IMR-90 (cell line): ENCODE measurements around the gene PGBD5. TPM values are rescaled to one million over a fixed set of nuclear protein-coding genes. Genes with fewer than 3 reads are reported as not detected.

ENCODE experiments used
- ATAC-seq: fragments of 200-7000 bp; cut with Tn5 transposase; 2 replicates; pipeline ENCODE4 v1.9.1; 2020; ENCODE audit warnings: low read depth, mild to moderate bottlenecking, moderate library complexity
- BruUV-seq: library from RNA; stranded (reverse); fragments of 400-500 nt; replicated peaks from 2 replicates; lab custom pipeline; 2021; lab: Mats Ljungman, UMichigan
- CTCF ChIA-PET: fragments of 300-600 bp; formaldehyde crosslinking; extraction: SDS; loops from one replicate; lab custom pipeline; 2021; ENCODE audit warnings: antibody characterized with exemption; lab: Yijun Ruan, JAX
- POLR2A ChIA-PET: fragments of 300-600 bp; sonication (Branson Sonifier 250); formaldehyde crosslinking; loops from one replicate; lab custom pipeline; 2022; ENCODE audit warnings: antibody characterized with exemption; ENCODE audit not compliant: unreplicated experiment; lab: Charles Lee
- DNase-seq: peaks from one replicate; pipeline ENCODE4 v3.0.0; 2013
- H2AFZ ChIP-seq: replicated peaks from 2 replicates; pipeline ENCODE3; 2013; ENCODE audit warnings: low read length, mild to moderate bottlenecking; ENCODE audit not compliant: poor library complexity
- H2AK5ac ChIP-seq: 2 replicates; pipeline ENCODE4 v1.6.1; 2013; ENCODE audit warnings: low read depth, low read length, inconsistent platforms
- H2AK9ac ChIP-seq: replicated peaks from 2 replicates; pipeline ENCODE3; 2013; ENCODE audit warnings: mild to moderate bottlenecking, low read depth, low read length, moderate library complexity; ENCODE audit not compliant: poor library complexity
- H2BK120ac ChIP-seq: 2 replicates; pipeline ENCODE4 v1.6.1; 2013; ENCODE audit warnings: low read depth, low read length, inconsistent platforms
- H2BK15ac ChIP-seq: 3 replicates; pipeline ENCODE4 v1.6.1; 2013; ENCODE audit warnings: low read depth, low read length, inconsistent platforms
- H2BK20ac ChIP-seq: 2 replicates; pipeline ENCODE4 v1.6.1; 2013; ENCODE audit warnings: low read depth, mild to moderate bottlenecking, inconsistent platforms, low read length, moderate library complexity
- H2BK5ac ChIP-seq: 2 replicates; pipeline ENCODE4 v1.6.1; 2013; ENCODE audit warnings: mild to moderate bottlenecking, low read depth, low read length, inconsistent platforms; ENCODE audit not compliant: poor library complexity, severe bottlenecking
- H3K14ac ChIP-seq: replicated peaks from 2 replicates; pipeline ENCODE4 v1.6.1; 2013; ENCODE audit warnings: low read depth, low read length, inconsistent platforms
- H3K18ac ChIP-seq: 2 replicates; pipeline ENCODE4 v1.6.1; 2013; ENCODE audit warnings: low read depth, low read length, control low read depth
- H3K23ac ChIP-seq: 2 replicates; pipeline ENCODE4 v1.6.1; 2013; ENCODE audit warnings: low read depth, low read length, inconsistent platforms
- H3K27ac ChIP-seq: 2 replicates; pipeline ENCODE4 v1.5.1; 2013; ENCODE audit warnings: mild to moderate bottlenecking, control low read depth, low read length; ENCODE audit not compliant: insufficient read depth
- H3K27me3 ChIP-seq: 2 replicates; pipeline ENCODE4 v1.6.1; 2013; ENCODE audit warnings: low read length; ENCODE audit not compliant: control insufficient read depth, insufficient read depth
- H3K36me3 ChIP-seq: 2 replicates; pipeline ENCODE4 v1.6.1; 2013; ENCODE audit warnings: low read length, mixed read lengths; ENCODE audit not compliant: control insufficient read depth, insufficient read depth
- H3K4ac ChIP-seq: 2 replicates; pipeline ENCODE4 v1.6.1; 2013; ENCODE audit warnings: low read depth, low read length, inconsistent platforms
- H3K4me1 ChIP-seq: 2 replicates; pipeline ENCODE4 v1.6.1; 2013; ENCODE audit warnings: low read length, mixed read lengths; ENCODE audit not compliant: control insufficient read depth, insufficient read depth
- H3K4me2 ChIP-seq: 2 replicates; pipeline ENCODE4 v1.6.1; 2013; ENCODE audit warnings: low read depth, mild to moderate bottlenecking, control low read depth, low read length, moderate library complexity
- H3K4me3 ChIP-seq: 2 replicates; pipeline ENCODE4 v1.5.1; 2013; ENCODE audit warnings: low read depth, mild to moderate bottlenecking, control low read depth, low read length, moderate library complexity; ENCODE audit not compliant: insufficient read depth
- H3K56ac ChIP-seq: 2 replicates; pipeline ENCODE4 v1.6.1; 2013; ENCODE audit warnings: low read length, inconsistent platforms; ENCODE audit not compliant: insufficient read depth; ENCODE audit errors: extremely low read depth
- H3K79me1 ChIP-seq, 2 experiments: 2 replicates each; pipeline ENCODE4 v1.6.1; 2013; ENCODE audit warnings: low read length in 2 of 2, inconsistent platforms in 1 of 2, low read depth in 1 of 2
- H3K9ac ChIP-seq: 2 replicates; pipeline ENCODE4 v1.6.1; 2013; ENCODE audit warnings: low read depth, low read length, control low read depth
- H3K9me1 ChIP-seq: 2 replicates; pipeline ENCODE4 v1.6.1; 2013; ENCODE audit warnings: low read length, inconsistent platforms; ENCODE audit not compliant: insufficient read depth
- H3K9me3 ChIP-seq: 2 replicates; pipeline ENCODE4 v1.6.1; 2013; ENCODE audit warnings: low read length; ENCODE audit not compliant: control insufficient read depth, insufficient read depth
- H4K20me1 ChIP-seq: 2 replicates; pipeline ENCODE4 v1.6.1; 2013; ENCODE audit warnings: low read length, inconsistent platforms; ENCODE audit not compliant: insufficient read depth
- H4K5ac ChIP-seq: 2 replicates; pipeline ENCODE4 v1.6.1; 2013; ENCODE audit warnings: mild to moderate bottlenecking, low read depth, low read length, control low read depth
- H4K8ac ChIP-seq, 2 experiments: 2 replicates each; pipeline ENCODE4 v1.6.1; 2013; ENCODE audit warnings: low read depth in 2 of 2, low read length in 2 of 2, control low read depth in 1 of 2, inconsistent platforms in 1 of 2
- H4K91ac ChIP-seq: 2 replicates; pipeline ENCODE4 v1.6.1; 2013; ENCODE audit warnings: low read depth, low read length, inconsistent platforms; ENCODE audit not compliant: insufficient read depth
- CEBPB ChIP-seq: IDR thresholded peaks from 2 replicates; pipeline ENCODE4 v1.6.1; 2012; ENCODE audit warnings: low read depth, low read length, improper control_type of control experiment
- ELK1 ChIP-seq: fragments of 150-350 bp; IDR thresholded peaks from 2 replicates; pipeline ENCODE4 v1.6.1; 2016; ENCODE audit warnings: low read depth, mild to moderate bottlenecking, low read length, moderate library complexity, borderline replicate concordance
- FOS ChIP-seq: fragments of 150-350 bp; IDR thresholded peaks from 2 replicates; pipeline ENCODE4 v1.6.1; 2016; ENCODE audit warnings: low read depth, low read length
- MAFK ChIP-seq: IDR thresholded peaks from 2 replicates; pipeline ENCODE4 v1.6.1; 2012; ENCODE audit warnings: low read depth, low read length, improper control_type of control experiment
- MAZ ChIP-seq: IDR thresholded peaks from 2 replicates; pipeline ENCODE4 v1.6.1; 2012; ENCODE audit warnings: low read depth, mild to moderate bottlenecking, low read length, improper control_type of control experiment, moderate library complexity, borderline replicate concordance
- MXI1 ChIP-seq: IDR thresholded peaks from 2 replicates; pipeline ENCODE4 v1.6.1; 2012; ENCODE audit warnings: low read depth, mild to moderate bottlenecking, low read length, moderate library complexity, borderline replicate concordance
- NFE2L2 ChIP-seq: fragments of 150-350 bp; IDR thresholded peaks from 2 replicates; pipeline ENCODE4 v1.6.1; 2016; ENCODE audit warnings: low read depth, mild to moderate bottlenecking, low read length
- POLR2A ChIP-seq: IDR thresholded peaks from 2 replicates; pipeline ENCODE4 v1.6.1; 2012; ENCODE audit warnings: mild to moderate bottlenecking, low read depth, low read length
- RAD21 ChIP-seq: IDR thresholded peaks from 2 replicates; pipeline ENCODE4 v1.6.1; 2012; ENCODE audit warnings: low read length, improper control_type of control experiment
- RCOR1 ChIP-seq: IDR thresholded peaks from 2 replicates; pipeline ENCODE4 v1.6.1; 2012; ENCODE audit warnings: mild to moderate bottlenecking, low read length, improper control_type of control experiment; ENCODE audit not compliant: insufficient replicate concordance
- SMC3 ChIP-seq: fragments of 150-350 bp; IDR thresholded peaks from 2 replicates; pipeline ENCODE4 v1.6.1; 2016; ENCODE audit warnings: low read depth, mild to moderate bottlenecking, antibody characterized with exemption, low read length, moderate library complexity
- WGBS, 2 experiments: methylation state at CpG; one replicate each; pipeline versions ENCODE4 v1.1.5 to v1.1.7; 2013; ENCODE audit warnings: missing lambda C conversion rate in 2 of 2; ENCODE audit not compliant: insufficient read length in 1 of 2; ENCODE audit errors: extremely low coverage in 2 of 2; 5-methylcytosine and 5-hydroxymethylcytosine counted together
- dilution Hi-C: fragments of 300-500 bp; cut with HindIII; formaldehyde crosslinking; loops from one replicate; pipeline ENCODE4 v1.14.3; 2018; ENCODE audit warnings: low sequenced_read_pairs; ENCODE audit not compliant: unreplicated experiment
- in situ Hi-C: fragments of 300-500 bp; cut with MboI; formaldehyde crosslinking; loops from 3 replicates; pipeline ENCODE4 v1.14.3; 2019; ENCODE audit warnings: low sequenced_read_pairs, inconsistent platforms, mixed read lengths
- intact Hi-C: fragments of 100-400 bp; cut with micrococcal nuclease; formaldehyde crosslinking; loops from 2 replicates; pipeline ENCODE4 v1.10.0; 2022
- polyA plus RNA-seq, 3 experiments: library from polyadenylated mRNA; depleted of rRNA; stranded (reverse); fragments of >200 nt; gene quantifications; 2 replicates each; pipeline ENCODE4 v1.2.3, GENCODE V29; 2012; ENCODE audit warnings: low replicate concordance in 1 of 3
- total RNA-seq: library from RNA; depleted of rRNA; stranded (reverse); fragments of >200 nt; gene quantifications from 2 replicates; pipeline ENCODE4 v1.2.3, GENCODE V29; 2012
- TF ChIP-seq, protein P1 (sequence below): conservative IDR thresholded peaks from 2 replicates; pipeline ENCODE4 v1.5.1; 2012; ENCODE audit warnings: mild to moderate bottlenecking, low read depth, low read length, improper control_type of control experiment

The PGBD5 gene
- total and polyA plus RNA-seq, 2 of the 4 experiments (the other 2 are of a cell fraction) = 0.18 to 0.36 TPM

GRCh38 chr1:230392920-230393521 lies 33.1 kb downstream of the PGBD5 start:
- POLR2A ChIA-PET = no interaction called here
- dilution Hi-C loops = no loop called here

More at GRCh38 chr1:230392920-230393521, 33.1 kb downstream of the PGBD5 start:
- Histone ChIP-seq H4K5ac (no peak overlapping the region), H3K18ac (no peak overlapping the region), H3K14ac (no peak overlapping the region), H2BK120ac (no peak overlapping the region), H2AFZ (no peak overlapping the region), H3K27me3 (no peaks in the 10 kb centered on the region), H3K4ac (no peak overlapping the region), H3K79me1 (no peaks in the 10 kb centered on the region), H4K20me1 (no peaks in the 10 kb centered on the region), H3K4me1 (no peaks in the 10 kb centered on the region), H4K8ac (no peak overlapping the region), H2AK5ac (no peak overlapping the region), H4K91ac (no peak overlapping the region), H3K4me3 (no peak overlapping the region), H2AK9ac (no peak overlapping the region), H2BK15ac (no peak overlapping the region), H2BK5ac (no peak overlapping the region), H3K9me1 (no peaks in the 10 kb centered on the region), H3K4me2 (no peak overlapping the region), H3K56ac (no peak overlapping the region), H3K9me3 (peaks cover 6% of the 10 kb centered on the region; the same call in 1 of the 2 replicates), H3K27ac (no peak overlapping the region), H2BK20ac (no peak overlapping the region), H3K23ac (no peak overlapping the region), H3K9ac (no peak overlapping the region), H3K36me3 (no peaks in the 10 kb centered on the region)
- ATAC-seq (no peak), DNase-seq (no peak)
- CTCF ChIA-PET = no interaction called here
- TF ChIP-seq MXI1 = no peak
- TF ChIP-seq RCOR1 = no peak
- TF ChIP-seq NFE2L2 = no peak
- TF ChIP-seq RAD21 = no peak
- TF ChIP-seq FOS = no peak
- TF ChIP-seq ELK1 = no peak
- TF ChIP-seq MAZ = no peak
- no peak for TF ChIP-seq SMC3
- TF ChIP-seq, protein P1, sequence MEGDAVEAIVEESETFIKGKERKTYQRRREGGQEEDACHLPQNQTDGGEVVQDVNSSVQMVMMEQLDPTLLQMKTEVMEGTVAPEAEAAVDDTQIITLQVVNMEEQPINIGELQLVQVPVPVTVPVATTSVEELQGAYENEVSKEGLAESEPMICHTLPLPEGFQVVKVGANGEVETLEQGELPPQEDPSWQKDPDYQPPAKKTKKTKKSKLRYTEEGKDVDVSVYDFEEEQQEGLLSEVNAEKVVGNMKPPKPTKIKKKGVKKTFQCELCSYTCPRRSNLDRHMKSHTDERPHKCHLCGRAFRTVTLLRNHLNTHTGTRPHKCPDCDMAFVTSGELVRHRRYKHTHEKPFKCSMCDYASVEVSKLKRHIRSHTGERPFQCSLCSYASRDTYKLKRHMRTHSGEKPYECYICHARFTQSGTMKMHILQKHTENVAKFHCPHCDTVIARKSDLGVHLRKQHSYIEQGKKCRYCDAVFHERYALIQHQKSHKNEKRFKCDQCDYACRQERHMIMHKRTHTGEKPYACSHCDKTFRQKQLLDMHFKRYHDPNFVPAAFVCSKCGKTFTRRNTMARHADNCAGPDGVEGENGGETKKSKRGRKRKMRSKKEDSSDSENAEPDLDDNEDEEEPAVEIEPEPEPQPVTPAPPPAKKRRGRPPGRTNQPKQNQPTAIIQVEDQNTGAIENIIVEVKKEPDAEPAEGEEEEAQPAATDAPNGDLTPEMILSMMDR = no peak
- no peak for TF ChIP-seq POLR2A
- no peak for TF ChIP-seq CEBPB
- no peak for TF ChIP-seq MAFK
- BruUV-seq = no TSS peak
- in situ Hi-C loops = no loop called here
- intact Hi-C loops = no loop called here
- 82% methylated on average over 3 of the region's 9 CpGs; no CpG with 5 or more reads in 1 of the 2 experiments for WGBS, 2 experiments
